ENCODE measurements around the gene STOML1.

Gene STOML1

GRCh38 chr15:73942751-73943270, 49.3 kb downstream of the STOML1 start:
- 0 out of 2 replicates have a peak, but pooled peaks cover 7% of the 10 kb centered on the region for H3K27me3 ChIP-seq (ENCODE audit: insufficient read depth, low read length)
- no peak overlapping the region for H3K9ac ChIP-seq (ENCODE audit: low read length)
- no peaks in the 10 kb centered on the region for H3K9me3 ChIP-seq (ENCODE audit: low read length)
- no peak for TF ChIP-seq EZH2 (IDR thresholded peaks at IDR 0.05; ENCODE audit: borderline replicate concordance, low read length)
- TF ChIP-seq, protein P1, sequence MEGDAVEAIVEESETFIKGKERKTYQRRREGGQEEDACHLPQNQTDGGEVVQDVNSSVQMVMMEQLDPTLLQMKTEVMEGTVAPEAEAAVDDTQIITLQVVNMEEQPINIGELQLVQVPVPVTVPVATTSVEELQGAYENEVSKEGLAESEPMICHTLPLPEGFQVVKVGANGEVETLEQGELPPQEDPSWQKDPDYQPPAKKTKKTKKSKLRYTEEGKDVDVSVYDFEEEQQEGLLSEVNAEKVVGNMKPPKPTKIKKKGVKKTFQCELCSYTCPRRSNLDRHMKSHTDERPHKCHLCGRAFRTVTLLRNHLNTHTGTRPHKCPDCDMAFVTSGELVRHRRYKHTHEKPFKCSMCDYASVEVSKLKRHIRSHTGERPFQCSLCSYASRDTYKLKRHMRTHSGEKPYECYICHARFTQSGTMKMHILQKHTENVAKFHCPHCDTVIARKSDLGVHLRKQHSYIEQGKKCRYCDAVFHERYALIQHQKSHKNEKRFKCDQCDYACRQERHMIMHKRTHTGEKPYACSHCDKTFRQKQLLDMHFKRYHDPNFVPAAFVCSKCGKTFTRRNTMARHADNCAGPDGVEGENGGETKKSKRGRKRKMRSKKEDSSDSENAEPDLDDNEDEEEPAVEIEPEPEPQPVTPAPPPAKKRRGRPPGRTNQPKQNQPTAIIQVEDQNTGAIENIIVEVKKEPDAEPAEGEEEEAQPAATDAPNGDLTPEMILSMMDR (IDR thresholded peaks at IDR 0.05; ENCODE audit: low read length): no peak
- H3K4me3 ChIP-seq (ENCODE audit: low read depth, low read length, poor library complexity, severe bottlenecking): no peak overlapping the region
- H3K4me1 ChIP-seq (ENCODE audit: insufficient read depth, low read length, severe bottlenecking): no peaks in the 10 kb centered on the region
- H2AFZ ChIP-seq (ENCODE audit: low read length): no peak overlapping the region
- H3K79me2 ChIP-seq (ENCODE audit: insufficient read depth, low read length): no peaks in the 10 kb centered on the region
- H4K20me1 ChIP-seq (ENCODE audit: insufficient read depth, low read length): no peaks in the 10 kb centered on the region
- no peaks in the 10 kb centered on the region for H3K36me3 ChIP-seq (ENCODE audit: insufficient read depth, low read length)
- no peak overlapping the region for H3K4me2 ChIP-seq (ENCODE audit: low read length)
- H3K27ac ChIP-seq (ENCODE audit: low read depth, low read length, poor library complexity, severe bottlenecking): no peak overlapping the region
- H3F3A ChIP-seq (ENCODE audit: insufficient read depth, low read length): no peaks in the 10 kb centered on the region
- H3K9me2 ChIP-seq (ENCODE audit: low read depth, low read length): no peaks in the 10 kb centered on the region

DNA sequence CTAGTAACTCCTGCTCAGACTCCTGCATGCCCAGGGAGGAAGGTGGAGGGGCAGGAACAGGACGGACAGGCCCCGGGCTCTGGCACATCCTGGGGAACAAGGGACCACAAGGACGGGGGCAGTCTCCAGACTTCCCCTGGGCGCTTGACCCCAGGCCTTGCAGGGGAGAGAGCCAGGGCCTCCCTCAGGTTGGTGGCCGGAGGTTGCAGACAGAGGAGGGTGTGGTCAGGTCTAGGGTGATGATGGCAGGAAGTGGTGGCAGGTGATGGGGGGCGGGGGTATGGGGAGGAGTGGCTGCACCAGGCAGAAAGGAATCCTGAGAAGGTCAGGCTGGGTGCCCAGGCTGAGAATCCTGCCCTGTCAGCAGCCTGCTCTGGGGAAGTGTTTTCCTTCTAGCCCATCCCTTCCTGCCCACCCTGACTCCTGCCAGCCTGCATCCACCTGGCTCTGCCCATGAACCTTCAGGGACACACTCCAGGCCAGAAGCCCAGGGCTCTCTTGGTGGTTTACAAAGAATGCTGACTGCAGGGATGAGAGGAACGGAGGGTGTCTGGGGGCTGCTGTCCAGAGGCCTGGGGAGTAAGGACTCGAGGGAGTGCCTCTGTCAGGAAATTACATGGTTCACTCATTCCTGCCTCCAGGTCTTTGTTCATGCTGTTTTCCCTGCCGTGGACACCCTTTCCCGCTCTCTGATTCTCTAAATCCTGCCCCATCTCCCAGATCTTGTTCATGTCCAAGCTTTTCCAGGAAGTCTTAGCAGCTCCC, 50.0 kb downstream of the STOML1 start:
- Histone ChIP-seq H3K36me3 (ENCODE audit: insufficient read depth, low read length) (no peaks in the 10 kb centered on the region), H2AFZ (ENCODE audit: low read length) (no peak overlapping the region), H3F3A (ENCODE audit: insufficient read depth, low read length) (no peaks in the 10 kb centered on the region), H3K9me2 (ENCODE audit: low read depth, low read length) (no peaks in the 10 kb centered on the region), H3K4me3 (ENCODE audit: low read depth, low read length, poor library complexity, severe bottlenecking) (no peak overlapping the region), H3K27me3 (ENCODE audit: insufficient read depth, low read length) (0 out of 2 replicates have a peak, but pooled peaks cover 3% of the 10 kb centered on the region), H3K27ac (ENCODE audit: low read depth, low read length, poor library complexity, severe bottlenecking) (no peak overlapping the region), H3K4me1 (ENCODE audit: insufficient read depth, low read length, severe bottlenecking) (no peaks in the 10 kb centered on the region), H4K20me1 (ENCODE audit: insufficient read depth, low read length) (no peaks in the 10 kb centered on the region), H3K79me2 (ENCODE audit: insufficient read depth, low read length) (no peaks in the 10 kb centered on the region), H3K9ac (ENCODE audit: low read length) (no peak overlapping the region), H3K9me3 (ENCODE audit: low read length) (no peaks in the 10 kb centered on the region), H3K4me2 (ENCODE audit: low read length) (no peak overlapping the region)
- no peak for TF ChIP-seq EZH2 (IDR thresholded peaks at IDR 0.05; ENCODE audit: borderline replicate concordance, low read length)
- TF ChIP-seq, protein P1 (IDR thresholded peaks at IDR 0.05; ENCODE audit: low read length): no peak

DNA sequence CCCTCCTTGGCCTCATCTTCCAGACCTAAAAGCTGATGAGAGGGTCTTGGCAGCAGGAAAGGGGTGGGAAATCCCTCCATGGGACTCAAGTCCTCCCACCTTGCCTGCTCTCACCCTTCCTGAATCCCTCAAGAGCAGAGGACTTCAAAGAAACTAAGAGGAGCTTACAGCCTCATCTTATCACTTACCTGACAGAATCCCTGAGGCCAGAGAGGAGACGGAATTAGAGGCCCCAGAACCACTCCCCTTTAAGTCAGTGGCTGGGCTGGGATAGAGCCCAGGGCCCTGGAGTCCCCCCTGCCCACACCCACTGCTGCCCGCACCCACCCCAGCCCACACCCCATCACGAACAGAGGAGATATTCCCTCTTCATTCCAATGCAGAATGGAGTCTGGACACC, 50.6 kb downstream of the STOML1 start:
- Histone ChIP-seq H3K79me2 (ENCODE audit: insufficient read depth, low read length) (no peaks in the 10 kb centered on the region), H2AFZ (ENCODE audit: low read length) (no peak overlapping the region), H3F3A (ENCODE audit: insufficient read depth, low read length) (no peaks in the 10 kb centered on the region), H3K36me3 (ENCODE audit: insufficient read depth, low read length) (no peaks in the 10 kb centered on the region), H3K9me3 (ENCODE audit: low read length) (no peaks in the 10 kb centered on the region), H3K4me2 (ENCODE audit: low read length) (no peak overlapping the region), H3K9ac (ENCODE audit: low read length) (no peak overlapping the region), H3K4me3 (ENCODE audit: low read depth, low read length, poor library complexity, severe bottlenecking) (no peak overlapping the region), H3K27ac (ENCODE audit: low read depth, low read length, poor library complexity, severe bottlenecking) (no peak overlapping the region), H4K20me1 (ENCODE audit: insufficient read depth, low read length) (no peaks in the 10 kb centered on the region), H3K27me3 (ENCODE audit: insufficient read depth, low read length) (0 out of 2 replicates have a peak, but pooled peaks cover 3% of the 10 kb centered on the region), H3K9me2 (ENCODE audit: low read depth, low read length) (no peaks in the 10 kb centered on the region), H3K4me1 (ENCODE audit: insufficient read depth, low read length, severe bottlenecking) (no peaks in the 10 kb centered on the region)
- TF ChIP-seq, protein P1 (IDR thresholded peaks at IDR 0.05; ENCODE audit: low read length): no peak
- TF ChIP-seq EZH2 (IDR thresholded peaks at IDR 0.05; ENCODE audit: borderline replicate concordance, low read length): no peak
